PC-9 (cell line): ENCODE measurements around the gene CLSTN1.

Experiments used
- CTCF ChIP-seq: fragments of 200-600 bp; sonication (generic); conservative IDR thresholded peaks from 2 replicates; pipeline ENCODE4 v1.6.1; 2017; ENCODE audit warnings: mixed run types, antibody characterized with exemption, mild to moderate bottlenecking, moderate library complexity
- EZH2 ChIP-seq: fragments of 200-600 bp; sonication (generic); IDR thresholded peaks from 2 replicates; pipeline ENCODE4 v1.8.0; 2017; ENCODE audit warnings: antibody characterized with exemption, low read depth

- TF ChIP-seq CTCF = no peak
- TF ChIP-seq EZH2 = no peak
Observed at GRCh38 chr1:9688599-9688998, 135.2 kb downstream of the CLSTN1 start.
